ENCODE results near the gene HS3ST3A1. TPM values are rescaled to one million over a fixed set of nuclear protein-coding genes. Genes with fewer than 3 reads are reported as not detected.

The HS3ST3A1 gene
- total and polyA plus RNA-seq, 2 experiments from 2014 or later = 39.2 to 85.1 TPM

GRCh38 chr17:13598353-13599167, 3.2 kb downstream of the HS3ST3A1 start:
- Histone ChIP-seq H3K9me2 (ENCODE audit: insufficient read depth) (no peaks in the 10 kb centered on the region), H3F3A (ENCODE audit: insufficient read depth) (peaks cover 44% of the 10 kb centered on the region), H3K4me3 (peak overlapping the region; percentile 98), H3K9ac (peak overlapping the region; percentile 92), H3K9me3 (ENCODE audit: low read depth) (no peaks in the 10 kb centered on the region), H3K4me1 (ENCODE audit: insufficient read depth) (peaks cover 34% of the 10 kb centered on the region), H3K27me3 (replicated peaks; ENCODE audit: insufficient read depth) (no peaks in the 10 kb centered on the region), H3K4me2 (ENCODE audit: unreplicated experiment) (peak overlapping the region; percentile 99), H3K79me2 (ENCODE audit: insufficient read depth) (peaks cover 92% of the 10 kb centered on the region), H4K20me1 (ENCODE audit: insufficient read depth) (no peaks in the 10 kb centered on the region), H2AFZ (no peak overlapping the region), H3K36me3 (ENCODE audit: low read depth) (peaks cover 5% of the 10 kb centered on the region; the same call in 1 of the 2 replicates), H3K27ac (peak overlapping the region; percentile 74)
- in situ Hi-C loops (cut with MboI) = loop anchor here (10.0 to 25.0 kb wide), 3 partner anchors 261 to 696 kb away; no protein-coding TSS in a partner anchor
- no peak for DNase-seq
- TF ChIP-seq EZH2phosphoT487 (IDR thresholded peaks at IDR 0.05; ENCODE audit: insufficient read depth, low read depth) (no peak), EZH2 (IDR thresholded peaks at IDR 0.05; ENCODE audit: insufficient read depth, poor library complexity, severe bottlenecking) (no peak)
- 68% methylated on average over 7 of the region's 7 CpGs for WGBS, 2 experiments (ENCODE audit: low coverage in 1 of 2, low lambda C conversion rate in 2 of 2, missing lambda C conversion rate in 2 of 2)

GRCh38 chr17:13597723-13598347, 3.9 kb downstream of the HS3ST3A1 start:
- H3K9me3 ChIP-seq (ENCODE audit: low read depth) = no peaks in the 10 kb centered on the region
- H3K4me2 ChIP-seq (ENCODE audit: unreplicated experiment) = peak overlapping the region; percentile 99
- WGBS, 2 experiments (ENCODE audit: low coverage in 1 of 2, low lambda C conversion rate in 2 of 2, missing lambda C conversion rate in 2 of 2) = 2 to 4% methylated on average over 3 of the region's 3 CpGs
- peaks cover 36% of the 10 kb centered on the region for H3K4me1 ChIP-seq (ENCODE audit: insufficient read depth)
- peak overlapping the region; percentile 92 for H3K9ac ChIP-seq
- H3K79me2 ChIP-seq (ENCODE audit: insufficient read depth) = peaks cover 92% of the 10 kb centered on the region
- no peaks in the 10 kb centered on the region for H3K9me2 ChIP-seq (ENCODE audit: insufficient read depth)
- H2AFZ ChIP-seq = no peak overlapping the region
- H3F3A ChIP-seq (ENCODE audit: insufficient read depth) = peaks cover 45% of the 10 kb centered on the region
- peaks cover 5% of the 10 kb centered on the region; the same call in 1 of the 2 replicates for H3K36me3 ChIP-seq (ENCODE audit: low read depth)
- peak overlapping the region; percentile 74 for H3K27ac ChIP-seq
- peak; percentile 73 for DNase-seq
- in situ Hi-C loops (cut with MboI) = loop anchor here (10.0 to 25.0 kb wide), 3 partner anchors 261 to 697 kb away; no protein-coding TSS in a partner anchor
- H3K4me3 ChIP-seq = peak overlapping the region; percentile 98
- H3K27me3 ChIP-seq (replicated peaks; ENCODE audit: insufficient read depth) = no peaks in the 10 kb centered on the region
- H4K20me1 ChIP-seq (ENCODE audit: insufficient read depth) = no peaks in the 10 kb centered on the region
- TF ChIP-seq EZH2 (IDR thresholded peaks at IDR 0.05; ENCODE audit: insufficient read depth, poor library complexity, severe bottlenecking) (no peak), EZH2phosphoT487 (IDR thresholded peaks at IDR 0.05; ENCODE audit: insufficient read depth, low read depth) (no peak)

GRCh38 chr17:13596241-13596923, 5.3 kb downstream of the HS3ST3A1 start:
- TF ChIP-seq EZH2phosphoT487 (IDR thresholded peaks at IDR 0.05; ENCODE audit: insufficient read depth, low read depth) = no peak
- TF ChIP-seq EZH2 (IDR thresholded peaks at IDR 0.05; ENCODE audit: insufficient read depth, poor library complexity, severe bottlenecking) = no peak
- H3K9ac ChIP-seq = peak overlapping the region; percentile 92; the same call in 1 of the 2 replicates
- H2AFZ ChIP-seq = no peak overlapping the region
- 89 to 94% methylated on average over 13 of the region's 13 CpGs for WGBS, 2 experiments (ENCODE audit: low coverage in 1 of 2, low lambda C conversion rate in 2 of 2, missing lambda C conversion rate in 2 of 2)
- in situ Hi-C loops (cut with MboI) = loop anchor here (10.0 to 25.0 kb wide), 3 partner anchors 259 to 698 kb away; no protein-coding TSS in a partner anchor
- H3K4me2 ChIP-seq (ENCODE audit: unreplicated experiment) = peak overlapping the region; percentile 99
- H3K9me2 ChIP-seq (ENCODE audit: insufficient read depth) = no peaks in the 10 kb centered on the region
- H3K36me3 ChIP-seq (ENCODE audit: low read depth) = peaks cover 12% of the 10 kb centered on the region
- peaks cover 43% of the 10 kb centered on the region for H3K4me1 ChIP-seq (ENCODE audit: insufficient read depth)
- no peaks in the 10 kb centered on the region for H3K27me3 ChIP-seq (replicated peaks; ENCODE audit: insufficient read depth)
- peaks cover 57% of the 10 kb centered on the region for H3F3A ChIP-seq (ENCODE audit: insufficient read depth)
- peak overlapping the region; percentile 74; the same call in 1 of the 2 replicates for H3K27ac ChIP-seq
- no peaks in the 10 kb centered on the region for H3K9me3 ChIP-seq (ENCODE audit: low read depth)
- peak overlapping the region; percentile 98; the same call in 1 of the 2 replicates for H3K4me3 ChIP-seq
- no peaks in the 10 kb centered on the region for H4K20me1 ChIP-seq (ENCODE audit: insufficient read depth)
- DNase-seq = no peak
- peaks cover 100% of the 10 kb centered on the region for H3K79me2 ChIP-seq (ENCODE audit: insufficient read depth)

GRCh38 chr17:13595599-13595899, 6.2 kb downstream of the HS3ST3A1 start:
- peak overlapping the region; percentile 99 for H3K4me2 ChIP-seq (ENCODE audit: unreplicated experiment)
- H3K4me3 ChIP-seq = peak overlapping the region; percentile 54
- in situ Hi-C loops (cut with MboI) = loop anchor here (10.0 to 25.0 kb wide), 3 partner anchors 258 to 699 kb away; no protein-coding TSS in a partner anchor
- no peaks in the 10 kb centered on the region for H4K20me1 ChIP-seq (ENCODE audit: insufficient read depth)
- 81% methylated on average over 6 of the region's 6 CpGs for WGBS, 2 experiments (ENCODE audit: low coverage in 1 of 2, low lambda C conversion rate in 2 of 2, missing lambda C conversion rate in 2 of 2)
- peaks cover 100% of the 10 kb centered on the region for H3K79me2 ChIP-seq (ENCODE audit: insufficient read depth)
- no peaks in the 10 kb centered on the region for H3K9me3 ChIP-seq (ENCODE audit: low read depth)
- no peak overlapping the region for H2AFZ ChIP-seq
- H3K27ac ChIP-seq = peak overlapping the region; percentile 74; the same call in 1 of the 2 replicates
- peak overlapping the region; percentile 69 for H3K9ac ChIP-seq
- H3K36me3 ChIP-seq (ENCODE audit: low read depth) = peaks cover 12% of the 10 kb centered on the region
- no peaks in the 10 kb centered on the region for H3K27me3 ChIP-seq (replicated peaks; ENCODE audit: insufficient read depth)
- H3K4me1 ChIP-seq (ENCODE audit: insufficient read depth) = peaks cover 49% of the 10 kb centered on the region
- no peaks in the 10 kb centered on the region for H3K9me2 ChIP-seq (ENCODE audit: insufficient read depth)
- no peak for TF ChIP-seq EZH2 (IDR thresholded peaks at IDR 0.05; ENCODE audit: insufficient read depth, poor library complexity, severe bottlenecking)
- no peak for TF ChIP-seq EZH2phosphoT487 (IDR thresholded peaks at IDR 0.05; ENCODE audit: insufficient read depth, low read depth)
- H3F3A ChIP-seq (ENCODE audit: insufficient read depth) = peaks cover 60% of the 10 kb centered on the region
- DNase-seq = no peak

All from GM23248 (cell line).